ENCODE measurements around the gene RASGRF2. TPM values are rescaled to one million over a fixed set of nuclear protein-coding genes. Genes with fewer than 3 reads are reported as not detected.

The RASGRF2 gene
- total and polyA plus RNA-seq, 7 experiments from 2014 or later, result 9.8 to 55.2 (median 30.9) TPM

GRCh38 chr5:81164476-81164875 lies 204.3 kb downstream of the RASGRF2 start:
- CTCF ChIA-PET, result no interaction called here
- Mint-ChIP-seq H3K36me3 (peaks cover 0 to 23% (median 10%) of the 10 kb centered on the region in 5 donors), H3K27me3 (no peaks in the 10 kb centered on the region), H3K27ac (peak overlapping the region in 2 of 9 donors; percentile 4 to 16), H3K4me3 (no peak overlapping the region), H3K4me1 (peaks cover 0 to 9% (median 0%) of the 10 kb centered on the region in 7 donors), H3K9me3 (no peaks in the 10 kb centered on the region)
- H3K4me3 ChIP-seq (ENCODE audit: low read length), result no peak overlapping the region
- no peaks in the 10 kb centered on the region for H3K4me1 ChIP-seq (ENCODE audit: control insufficient read depth in 2 of 2, insufficient read depth in 2 of 2, low read length in 2 of 2)
- ATAC-seq, result no peak
- H3K27me3 ChIP-seq (ENCODE audit: control insufficient read depth in 2 of 2, insufficient read depth in 2 of 2, low read length in 2 of 2), result no peaks in the 10 kb centered on the region
- no peak overlapping the region for H3K27ac ChIP-seq (ENCODE audit: low read depth, low read length)
- intact Hi-C loops (cut with micrococcal nuclease), result loop anchor here (10.0 kb wide), 2 partner anchors 200 to 680 kb away; partner anchors contain the start of genes FAM151B (in 1 of the 2) and RASGRF2 (in 1 of the 2)
- no peak for DNase-seq
- H3K36me3 ChIP-seq (ENCODE audit: control insufficient read depth in 2 of 3, insufficient read depth in 3 of 3, low read length in 3 of 3), result peaks cover 0 to 23% (median 0%) of the 10 kb centered on the region in 3 experiments
- H3K9me3 ChIP-seq (ENCODE audit: control insufficient read depth in 2 of 3, low read length in 3 of 3), result no peaks in the 10 kb centered on the region
- POLR2A ChIA-PET, result no interaction called here

DNA sequence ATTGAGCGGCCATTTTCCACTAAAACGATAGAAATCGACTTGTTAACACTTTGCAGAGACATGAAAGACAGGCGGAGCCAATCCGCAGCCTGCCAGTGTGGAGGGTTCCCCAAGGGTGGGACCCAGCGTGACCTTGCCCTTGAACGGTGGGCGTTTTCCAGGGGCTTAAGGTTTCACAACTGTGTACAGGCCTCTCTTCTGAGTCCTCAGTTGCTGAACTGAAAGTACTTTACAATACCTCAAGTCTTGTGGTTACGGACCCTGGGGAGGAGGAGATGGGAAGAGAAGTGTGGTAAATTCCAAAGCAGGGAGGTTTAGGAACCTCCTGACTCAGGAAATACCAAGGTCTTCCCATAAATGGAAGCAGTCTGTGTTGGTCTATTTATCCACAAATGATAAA lies 204.8 kb downstream of the RASGRF2 start:
- H3K9me3 Mint-ChIP-seq, result no peaks in the 10 kb centered on the region
- ATAC-seq (no peak), DNase-seq (no peak)
- Histone ChIP-seq H3K4me3 (ENCODE audit: low read length) (no peak overlapping the region), H3K9me3 (ENCODE audit: control insufficient read depth in 2 of 3, low read length in 3 of 3) (no peaks in the 10 kb centered on the region), H3K36me3 (ENCODE audit: control insufficient read depth in 2 of 3, insufficient read depth in 3 of 3, low read length in 3 of 3) (peaks cover 0 to 27% (median 0%) of the 10 kb centered on the region in 3 experiments), H3K27me3 (ENCODE audit: control insufficient read depth in 2 of 2, insufficient read depth in 2 of 2, low read length in 2 of 2) (no peaks in the 10 kb centered on the region), H3K4me1 (ENCODE audit: control insufficient read depth in 2 of 2, insufficient read depth in 2 of 2, low read length in 2 of 2) (no peaks in the 10 kb centered on the region), H3K27ac (ENCODE audit: low read depth, low read length) (no peak overlapping the region)
- H3K4me3 Mint-ChIP-seq, result no peak overlapping the region
- CTCF ChIA-PET, result interaction anchor here (1.0 kb wide), 1 partner anchor 479 kb away, joined by 3 read pairs; no protein-coding TSS in a partner anchor
- no peaks in the 10 kb centered on the region for H3K27me3 Mint-ChIP-seq
- peaks cover under 1 to 28% (median 8%) of the 10 kb centered on the region in 5 donors for H3K36me3 Mint-ChIP-seq
- peaks cover 0 to 9% (median 0%) of the 10 kb centered on the region in 7 donors for H3K4me1 Mint-ChIP-seq
- POLR2A ChIA-PET, result no interaction called here
- H3K27ac Mint-ChIP-seq, result peak overlapping the region in 2 of 9 donors; percentile 4 to 16
- intact Hi-C loops (cut with micrococcal nuclease), result loop anchor here (1.0 to 10.0 kb wide), 6 partner anchors 200 to 680 kb away; partner anchors contain the start of genes FAM151B (in 1 of the 2) and RASGRF2 (in 1 of the 2)

DNA sequence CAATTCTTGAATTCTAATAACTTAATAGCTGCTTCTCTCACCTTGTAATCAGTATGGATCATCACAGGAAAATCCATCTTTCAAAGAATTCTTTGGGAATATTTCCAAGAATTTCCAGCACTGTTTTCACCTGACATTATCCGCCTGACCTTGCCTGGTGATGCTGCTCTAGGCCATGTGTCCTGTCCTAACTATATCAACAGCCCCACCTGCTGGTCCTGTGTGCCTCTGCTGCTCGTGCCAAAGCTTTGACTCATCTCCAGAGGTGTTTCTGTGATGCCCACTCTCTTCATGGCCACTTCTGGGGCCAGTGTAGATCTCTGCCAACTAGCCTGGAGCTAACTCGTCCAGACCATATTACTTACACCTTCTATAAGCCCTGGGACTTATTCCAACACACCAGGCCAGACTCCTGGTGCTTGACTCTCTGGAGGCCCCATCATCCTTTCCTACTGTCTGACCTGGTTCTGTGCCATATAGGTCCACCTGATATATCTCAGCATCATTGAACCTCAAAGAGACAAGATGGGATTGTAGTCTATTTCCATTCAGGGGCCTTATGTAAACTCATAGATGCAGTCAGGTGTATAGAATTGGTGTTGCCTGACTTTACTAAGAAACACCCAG lies 205.4 kb downstream of the RASGRF2 start:
- DNase-seq (peak in 8 of 9 donors; percentile 18 to 55 (median 43)), ATAC-seq (peak; percentile 73)
- no peaks in the 10 kb centered on the region for H3K27me3 Mint-ChIP-seq
- peak overlapping the region in 3 of 9 donors; percentile 7 to 20 (median 14) for H3K27ac Mint-ChIP-seq
- no peaks in the 10 kb centered on the region for H3K9me3 ChIP-seq (ENCODE audit: control insufficient read depth in 2 of 3, low read length in 3 of 3)
- no peaks in the 10 kb centered on the region for H3K4me1 ChIP-seq (ENCODE audit: control insufficient read depth in 2 of 2, insufficient read depth in 2 of 2, low read length in 2 of 2)
- H3K9me3 Mint-ChIP-seq, result no peaks in the 10 kb centered on the region
- H3K4me1 Mint-ChIP-seq, result peaks cover 0 to 13% (median 3%) of the 10 kb centered on the region in 7 donors
- H3K36me3 ChIP-seq (ENCODE audit: control insufficient read depth in 2 of 3, insufficient read depth in 3 of 3, low read length in 3 of 3), result peaks cover 0 to 30% (median 0%) of the 10 kb centered on the region in 3 experiments
- no peak overlapping the region for H3K4me3 ChIP-seq (ENCODE audit: low read length)
- no peaks in the 10 kb centered on the region for H3K27me3 ChIP-seq (ENCODE audit: control insufficient read depth in 2 of 2, insufficient read depth in 2 of 2, low read length in 2 of 2)
- intact Hi-C loops (cut with micrococcal nuclease), result loop anchor here (1.0 to 10.0 kb wide), 6 partner anchors 201 to 681 kb away; partner anchors contain the start of genes FAM151B (in 1 of the 2) and RASGRF2 (in 1 of the 2)
- peaks cover 2 to 35% (median 14%) of the 10 kb centered on the region in 5 donors for H3K36me3 Mint-ChIP-seq
- no peak overlapping the region for H3K27ac ChIP-seq (ENCODE audit: low read depth, low read length)
- H3K4me3 Mint-ChIP-seq, result no peak overlapping the region
- ChIA-PET POLR2A (no interaction called here), CTCF (interaction anchor here (0.7 to 1.0 kb wide), 2 partner anchors 374 to 479 kb away, joined by 3 read pairs; no protein-coding TSS in a partner anchor)

GRCh38 chr5:81166430-81166829 lies 206.3 kb downstream of the RASGRF2 start:
- Histone ChIP-seq H3K9me3 (ENCODE audit: control insufficient read depth in 2 of 3, low read length in 3 of 3) (no peaks in the 10 kb centered on the region), H3K27me3 (ENCODE audit: control insufficient read depth in 2 of 2, insufficient read depth in 2 of 2, low read length in 2 of 2) (no peaks in the 10 kb centered on the region), H3K36me3 (ENCODE audit: control insufficient read depth in 2 of 3, insufficient read depth in 3 of 3, low read length in 3 of 3) (peaks cover 0 to 30% (median 0%) of the 10 kb centered on the region in 3 experiments), H3K4me1 (ENCODE audit: control insufficient read depth in 2 of 2, insufficient read depth in 2 of 2, low read length in 2 of 2) (no peaks in the 10 kb centered on the region), H3K4me3 (ENCODE audit: low read length) (no peak overlapping the region), H3K27ac (ENCODE audit: low read depth, low read length) (no peak overlapping the region)
- CTCF ChIA-PET, result interaction anchor here (0.8 to 1.3 kb wide), 3 partner anchors 150 to 479 kb away, joined by 3 to 5 read pairs (median 5); no protein-coding TSS in a partner anchor
- peaks cover 2 to 37% (median 14%) of the 10 kb centered on the region in 5 donors for H3K36me3 Mint-ChIP-seq
- ATAC-seq (no peak), DNase-seq (no peak)
- POLR2A ChIA-PET, result no interaction called here
- H3K27ac Mint-ChIP-seq, result no peak overlapping the region
- H3K4me3 Mint-ChIP-seq, result no peak overlapping the region
- intact Hi-C loops (cut with micrococcal nuclease), result loop anchor here (10.0 kb wide), 2 partner anchors 202 to 682 kb away; partner anchors contain the start of genes FAM151B (in 1 of the 2) and RASGRF2 (in 1 of the 2)
- no peaks in the 10 kb centered on the region for H3K27me3 Mint-ChIP-seq
- H3K9me3 Mint-ChIP-seq, result no peaks in the 10 kb centered on the region
- peaks cover 0 to 13% (median 3%) of the 10 kb centered on the region in 7 donors for H3K4me1 Mint-ChIP-seq

DNA sequence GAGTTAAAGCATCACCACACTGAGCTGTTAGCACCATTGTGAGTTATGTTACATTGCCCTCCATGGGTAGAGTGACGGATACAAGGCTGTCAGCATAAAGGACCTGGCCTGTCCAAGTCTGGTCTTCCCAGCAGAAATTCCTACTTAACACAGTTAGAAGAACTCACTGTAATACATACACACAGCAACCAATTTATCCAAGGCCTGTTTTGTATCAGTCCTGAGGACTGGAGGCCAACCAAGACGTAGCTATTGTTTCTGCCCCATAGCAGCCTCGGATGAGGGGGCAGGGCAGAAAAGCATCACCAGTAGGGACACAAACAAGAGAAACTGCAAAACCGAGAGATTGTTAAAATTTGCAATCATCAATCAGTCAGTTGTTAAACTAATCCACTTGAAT lies 206.9 kb downstream of the RASGRF2 start:
- Histone ChIP-seq H3K4me1 (ENCODE audit: control insufficient read depth in 2 of 2, insufficient read depth in 2 of 2, low read length in 2 of 2) (no peaks in the 10 kb centered on the region), H3K4me3 (ENCODE audit: low read length) (no peak overlapping the region), H3K9me3 (ENCODE audit: control insufficient read depth in 2 of 3, low read length in 3 of 3) (no peaks in the 10 kb centered on the region), H3K27me3 (ENCODE audit: control insufficient read depth in 2 of 2, insufficient read depth in 2 of 2, low read length in 2 of 2) (no peaks in the 10 kb centered on the region), H3K27ac (ENCODE audit: low read depth, low read length) (no peak overlapping the region), H3K36me3 (ENCODE audit: control insufficient read depth in 2 of 3, insufficient read depth in 3 of 3, low read length in 3 of 3) (peaks cover 0 to 30% (median 0%) of the 10 kb centered on the region in 3 experiments)
- Mint-ChIP-seq H3K27me3 (no peaks in the 10 kb centered on the region), H3K4me1 (peaks cover 0 to 13% (median 3%) of the 10 kb centered on the region in 7 donors), H3K9me3 (no peaks in the 10 kb centered on the region), H3K27ac (no peak overlapping the region), H3K36me3 (peaks cover 2 to 41% (median 14%) of the 10 kb centered on the region in 5 donors), H3K4me3 (no peak overlapping the region)
- no peak for DNase-seq
- ChIA-PET POLR2A (no interaction called here), CTCF (interaction anchor here (0.8 to 1.3 kb wide), 3 partner anchors 150 to 479 kb away, joined by 3 to 5 read pairs (median 5); no protein-coding TSS in a partner anchor)
- intact Hi-C loops (cut with micrococcal nuclease), result loop anchor here (10.0 kb wide), 2 partner anchors 202 to 682 kb away; partner anchors contain the start of genes FAM151B (in 1 of the 2) and RASGRF2 (in 1 of the 2)
- no peak for ATAC-seq

- intact Hi-C loops (cut with micrococcal nuclease), result loop anchor here (10.0 kb wide), 2 partner anchors 203 to 683 kb away; partner anchors contain the start of genes FAM151B (in 1 of the 2) and RASGRF2 (in 1 of the 2)
- POLR2A ChIA-PET, result no interaction called here
- no peak overlapping the region for H3K4me3 ChIP-seq (ENCODE audit: low read length)
- no peaks in the 10 kb centered on the region for H3K4me1 ChIP-seq (ENCODE audit: control insufficient read depth in 2 of 2, insufficient read depth in 2 of 2, low read length in 2 of 2)
- H3K9me3 Mint-ChIP-seq, result no peaks in the 10 kb centered on the region
- peaks cover 2 to 41% (median 14%) of the 10 kb centered on the region in 5 donors for H3K36me3 Mint-ChIP-seq
- CTCF ChIA-PET, result interaction anchor here (1.3 kb wide), 1 partner anchor 456 kb away, joined by 5 read pairs; no protein-coding TSS in a partner anchor
- H3K4me1 Mint-ChIP-seq, result peaks cover 0 to 13% (median 3%) of the 10 kb centered on the region in 7 donors
- no peaks in the 10 kb centered on the region for H3K27me3 ChIP-seq (ENCODE audit: control insufficient read depth in 2 of 2, insufficient read depth in 2 of 2, low read length in 2 of 2)
- no peak for ATAC-seq
- H3K36me3 ChIP-seq (ENCODE audit: control insufficient read depth in 2 of 3, insufficient read depth in 3 of 3, low read length in 3 of 3), result peaks cover 0 to 29% (median 0%) of the 10 kb centered on the region in 3 experiments
- no peak overlapping the region for H3K27ac Mint-ChIP-seq
- no peaks in the 10 kb centered on the region for H3K27me3 Mint-ChIP-seq
- no peak overlapping the region for H3K4me3 Mint-ChIP-seq
- no peak for DNase-seq
- H3K9me3 ChIP-seq (ENCODE audit: control insufficient read depth in 2 of 3, low read length in 3 of 3), result no peaks in the 10 kb centered on the region
- H3K27ac ChIP-seq (ENCODE audit: low read depth, low read length), result no peak overlapping the region
Measured at GRCh38 chr5:81167544-81167943, 207.4 kb downstream of the RASGRF2 start.

Measured in naive thymus-derived CD4-positive, alpha-beta T cell (primary cell).